Measurements from ENCODE around the gene TRPM7. TPM values are rescaled to one million over a fixed set of nuclear protein-coding genes. Genes with fewer than 3 reads are reported as not detected.

The TRPM7 gene
- total and polyA plus RNA-seq, 4 donors, result 6.3 to 81.1 (median 24.0) TPM

GRCh38 chr15:50633653-50634052 is 52.9 kb downstream of the TRPM7 start (continued):
- TF ChIP-seq CTCF (IDR thresholded peaks at IDR 0.05; ENCODE audit: low read depth, low read length, missing input control) (no peak), ATF3 (IDR thresholded peaks at IDR 0.05) (no peak), MAX (IDR thresholded peaks at IDR 0.05) (no peak), TAF1 (conservative IDR thresholded peaks at IDR 0.05) (no peak), SP1 (IDR thresholded peaks at IDR 0.05) (no peak), GABPA (IDR thresholded peaks at IDR 0.05 in 1 of 2, conservative IDR thresholded peaks at IDR 0.05 in 1 of 2) (no peak), EGR1 (IDR thresholded peaks at IDR 0.05; ENCODE audit: low read depth in 2 of 2) (no peak)

- Histone ChIP-seq H3K9me3 (ENCODE audit: control insufficient read depth in 4 of 4, low read length in 3 of 4) (no peaks in the 10 kb centered on the region), H3K27ac (ENCODE audit: low read depth in 1 of 2, low read length in 2 of 2) (no peak overlapping the region), H3K4me1 (ENCODE audit: control insufficient read depth in 4 of 4, insufficient read depth in 4 of 4, low read length in 3 of 4) (no peaks in the 10 kb centered on the region), H3K9ac (ENCODE audit: low read depth in 1 of 2, low read length in 2 of 2) (no peak overlapping the region), H3K36me3 (ENCODE audit: control insufficient read depth in 4 of 4, insufficient read depth in 3 of 4, low read depth in 1 of 4, low read length in 3 of 4) (peaks cover 3 to 84% (median 66%) of the 10 kb centered on the region in 4 donors), H3K27me3 (ENCODE audit: control insufficient read depth in 4 of 4, insufficient read depth in 4 of 4, low read length in 3 of 4) (no peaks in the 10 kb centered on the region), H3K4me3 (ENCODE audit: low read depth in 1 of 3, low read length in 3 of 3) (no peak overlapping the region)
- 95% methylated on average over 5 of the region's 5 CpGs for WGBS
- no peak for DNase-seq (ENCODE audit: low spot score)
- TF ChIP-seq GABPA (IDR thresholded peaks at IDR 0.05 in 1 of 2, conservative IDR thresholded peaks at IDR 0.05 in 1 of 2) (no peak), JUND (IDR thresholded peaks at IDR 0.05) (no peak), SP1 (IDR thresholded peaks at IDR 0.05) (no peak), ATF3 (IDR thresholded peaks at IDR 0.05) (no peak), MAX (IDR thresholded peaks at IDR 0.05) (no peak), TAF1 (conservative IDR thresholded peaks at IDR 0.05) (no peak), HNF4G (IDR thresholded peaks at IDR 0.05) (no peak), NR2F2 (IDR thresholded peaks at IDR 0.05) (no peak)
These were observed 58.2 kb downstream of the TRPM7 start for GRCh38 chr15:50628421-50628820.

GRCh38 chr15:50627351-50628055 is 59.1 kb downstream of the TRPM7 start:
- WGBS, result 78% methylated on average over 4 of the region's 4 CpGs
- TF ChIP-seq TAF1 (conservative IDR thresholded peaks at IDR 0.05) (no peak), FOXA2 (IDR thresholded peaks at IDR 0.05) (no peak), MAX (IDR thresholded peaks at IDR 0.05) (no peak), YY1 (IDR thresholded peaks at IDR 0.05) (no peak), GABPA (IDR thresholded peaks at IDR 0.05 in 1 of 2, conservative IDR thresholded peaks at IDR 0.05 in 1 of 2) (no peak), FOXA1 (IDR thresholded peaks at IDR 0.05) (no peak), NR2F2 (IDR thresholded peaks at IDR 0.05) (no peak), HNF4G (IDR thresholded peaks at IDR 0.05) (no peak), RAD21 (IDR thresholded peaks at IDR 0.05) (no peak), EGR1 (IDR thresholded peaks at IDR 0.05; ENCODE audit: low read depth in 2 of 2) (no peak), REST (IDR thresholded peaks at IDR 0.05) (no peak), HNF4A (conservative IDR thresholded peaks at IDR 0.05) (no peak), RXRA (IDR thresholded peaks at IDR 0.05) (no peak), SP1 (IDR thresholded peaks at IDR 0.05) (no peak), ATF3 (IDR thresholded peaks at IDR 0.05) (no peak), JUND (IDR thresholded peaks at IDR 0.05) (no peak), ZBTB33 (IDR thresholded peaks at IDR 0.05) (no peak)

More at GRCh38 chr15:50627351-50628055, 59.1 kb downstream of the TRPM7 start:
- no peak for DNase-seq (ENCODE audit: low spot score)
- no peaks in the 10 kb centered on the region for H3K27me3 ChIP-seq (ENCODE audit: control insufficient read depth in 4 of 4, insufficient read depth in 4 of 4, low read length in 3 of 4)
- no peaks in the 10 kb centered on the region for H3K9me3 ChIP-seq (ENCODE audit: control insufficient read depth in 4 of 4, low read length in 3 of 4)
- peaks cover 3 to 80% (median 60%) of the 10 kb centered on the region in 4 donors for H3K36me3 ChIP-seq (ENCODE audit: control insufficient read depth in 4 of 4, insufficient read depth in 3 of 4, low read depth in 1 of 4, low read length in 3 of 4)
- H3K27ac ChIP-seq (ENCODE audit: low read depth in 1 of 2, low read length in 2 of 2), result no peak overlapping the region
- H3K4me1 ChIP-seq (ENCODE audit: control insufficient read depth in 4 of 4, insufficient read depth in 4 of 4, low read length in 3 of 4), result no peaks in the 10 kb centered on the region
- H3K9ac ChIP-seq (ENCODE audit: low read depth in 1 of 2, low read length in 2 of 2), result no peak overlapping the region
- H3K4me3 ChIP-seq (ENCODE audit: low read depth in 1 of 3, low read length in 3 of 3), result no peak overlapping the region

Measured in liver (tissue), 9 donors.